Fibroblast of skin of left quadriceps (primary cell): ENCODE measurements around the gene CD6.

Experiments used
- DNase-seq, 2 experiments: peaks; one replicate each; pipeline ENCODE4 v3.0.0-alpha.2; 2013; ENCODE audit warnings: low read depth in 2 of 2

CD6 gene

DNA sequence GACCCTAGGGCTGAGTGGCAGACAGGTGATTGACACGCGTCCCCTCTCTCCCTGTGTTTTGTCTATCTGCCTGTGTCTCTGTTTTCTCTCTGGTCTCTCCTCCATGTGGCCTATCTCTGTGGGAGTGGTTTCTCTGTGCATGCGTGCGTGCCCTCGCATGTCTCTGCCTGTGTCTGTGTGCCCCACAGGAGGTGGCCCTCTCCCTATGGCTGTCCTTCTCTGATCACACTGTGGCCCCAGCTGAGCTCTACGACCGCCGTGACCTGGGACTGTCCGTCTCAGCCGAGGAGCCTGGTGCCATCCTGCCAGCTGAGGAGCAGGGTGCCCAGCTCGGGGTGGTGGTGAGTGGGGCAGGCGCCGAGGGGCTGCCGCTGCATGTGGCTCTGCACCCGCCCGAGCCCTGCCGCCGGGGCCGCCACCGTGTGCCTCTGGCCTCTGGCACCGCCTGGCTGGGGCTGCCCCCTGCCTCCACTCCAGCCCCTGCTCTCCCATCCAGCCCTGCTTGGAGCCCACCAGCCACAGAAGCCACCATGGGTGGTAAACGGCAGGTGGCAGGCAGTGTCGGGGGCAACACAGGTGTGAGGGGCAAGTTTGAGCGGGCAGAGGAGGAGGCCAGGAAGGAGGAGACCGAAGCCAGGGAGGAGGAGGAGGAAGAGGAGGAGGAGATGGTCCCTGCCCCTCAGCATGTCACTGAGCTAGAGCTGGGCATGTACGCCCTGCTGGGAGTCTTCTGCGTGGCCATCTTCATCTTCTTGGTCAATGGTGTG, 35.6 kb upstream of the CD6 start:
- DNase-seq = no peak

DNA sequence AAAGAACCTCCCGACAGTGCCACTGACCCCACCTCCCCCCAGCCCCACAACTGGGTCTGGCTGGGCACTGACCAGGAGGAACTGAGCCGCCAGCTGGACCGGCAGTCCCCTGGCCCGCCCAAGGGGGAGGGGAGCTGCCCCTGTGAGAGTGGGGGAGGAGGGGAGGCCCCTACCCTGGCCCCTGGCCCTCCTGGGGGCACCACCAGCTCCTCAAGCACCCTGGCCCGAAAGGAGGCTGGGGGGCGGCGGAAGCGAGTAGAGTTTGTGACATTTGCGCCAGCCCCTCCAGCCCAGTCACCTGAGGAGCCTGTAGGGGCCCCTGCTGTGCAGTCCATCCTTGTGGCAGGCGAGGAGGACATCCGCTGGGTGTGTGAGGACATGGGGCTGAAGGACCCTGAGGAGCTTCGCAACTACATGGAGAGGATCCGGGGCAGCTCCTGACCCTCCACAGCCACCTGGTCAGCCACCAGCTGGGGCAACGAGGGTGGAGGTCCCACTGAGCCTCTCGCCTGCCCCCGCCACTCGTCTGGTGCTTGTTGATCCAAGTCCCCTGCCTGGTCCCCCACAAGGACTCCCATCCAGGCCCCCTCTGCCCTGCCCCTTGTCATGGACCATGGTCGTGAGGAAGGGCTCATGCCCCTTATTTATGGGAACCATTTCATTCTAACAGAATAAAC, 34.9 kb upstream of the CD6 start:
- DNase-seq = no peak

DNA sequence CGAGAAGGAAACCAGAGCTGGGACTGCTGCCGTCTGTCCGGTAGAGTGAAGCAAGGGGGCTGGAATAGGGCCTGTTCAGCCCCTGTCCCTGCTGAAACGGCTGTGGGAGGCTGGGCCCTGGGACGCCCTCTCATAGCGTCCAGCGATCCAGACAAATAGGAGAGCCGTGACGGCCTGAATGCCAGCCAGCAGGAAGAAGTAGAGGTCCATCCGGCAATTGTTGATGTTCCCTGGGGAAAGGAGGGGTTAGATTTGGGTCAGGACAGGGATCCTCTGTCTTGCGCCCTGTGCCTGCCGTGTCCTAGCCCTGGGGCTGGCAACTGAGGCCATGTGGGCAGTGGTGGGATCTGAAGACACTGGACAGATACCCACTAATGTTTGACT, 34.3 kb upstream of the CD6 start:
- no peak for DNase-seq

DNA sequence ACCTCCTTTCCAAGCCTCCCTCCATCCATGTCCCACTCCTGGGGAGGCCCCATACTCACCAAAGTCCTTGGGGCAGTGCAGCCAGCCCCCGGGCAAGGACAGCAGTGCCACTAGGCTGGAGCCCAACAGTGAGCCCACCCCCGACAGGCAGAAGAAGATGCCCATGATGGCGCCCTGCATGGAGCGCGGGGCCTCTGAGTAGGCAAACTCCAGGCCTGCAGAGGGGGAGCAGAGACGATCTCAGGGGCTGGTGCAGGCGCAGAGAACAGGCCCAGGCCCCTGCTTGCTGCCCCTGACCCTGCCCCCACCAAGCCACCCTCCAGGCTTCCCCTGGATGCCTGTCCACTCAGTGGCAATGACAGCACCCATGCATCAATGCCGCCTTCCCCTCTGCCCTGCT, 33.7 kb upstream of the CD6 start:
- no peak for DNase-seq

DNA sequence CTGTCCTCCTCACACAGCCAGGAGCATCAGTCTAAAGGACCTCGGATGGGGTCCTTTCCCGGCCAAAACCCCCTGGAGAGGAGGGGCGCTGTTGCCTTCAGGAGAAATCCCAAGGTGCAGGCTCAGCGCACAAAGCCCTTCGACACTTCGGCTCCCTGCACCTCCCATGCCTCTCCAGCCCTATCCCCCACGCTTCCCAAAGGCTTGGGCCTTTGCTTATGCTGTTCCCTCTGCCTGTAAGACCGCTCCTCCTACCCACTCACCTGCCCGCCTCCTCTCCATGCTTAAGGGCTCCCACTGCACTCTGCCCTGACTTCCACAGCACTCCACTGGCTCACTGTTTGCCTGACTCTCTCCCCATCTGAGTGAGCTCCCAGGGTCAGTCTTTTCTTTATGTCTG, 33.0 kb upstream of the CD6 start:
- no peak for DNase-seq

DNA sequence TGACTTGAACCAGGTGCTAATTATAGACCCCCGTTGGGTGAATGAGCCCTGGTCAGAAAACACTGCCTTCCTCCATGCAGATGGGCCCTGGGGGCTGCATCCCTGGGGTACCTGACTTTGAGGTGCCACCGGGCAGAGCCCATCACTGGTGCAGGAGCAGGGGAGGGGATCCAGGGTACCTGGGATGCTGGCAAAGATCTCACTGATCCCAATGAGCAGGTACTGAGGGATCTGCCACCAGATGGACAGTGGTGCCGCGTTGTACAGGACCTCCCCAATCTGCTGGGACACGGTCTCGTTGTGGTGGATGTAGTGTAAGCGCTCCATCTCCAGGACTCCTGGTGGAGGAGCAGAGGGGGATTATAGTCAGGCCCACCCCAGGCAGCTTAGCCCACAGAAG, 32.2 kb upstream of the CD6 start:
- DNase-seq = no peak

- no peak for DNase-seq
Observed at GRCh38 chr11:60939855-60940254, 31.6 kb upstream of the CD6 start.

DNA sequence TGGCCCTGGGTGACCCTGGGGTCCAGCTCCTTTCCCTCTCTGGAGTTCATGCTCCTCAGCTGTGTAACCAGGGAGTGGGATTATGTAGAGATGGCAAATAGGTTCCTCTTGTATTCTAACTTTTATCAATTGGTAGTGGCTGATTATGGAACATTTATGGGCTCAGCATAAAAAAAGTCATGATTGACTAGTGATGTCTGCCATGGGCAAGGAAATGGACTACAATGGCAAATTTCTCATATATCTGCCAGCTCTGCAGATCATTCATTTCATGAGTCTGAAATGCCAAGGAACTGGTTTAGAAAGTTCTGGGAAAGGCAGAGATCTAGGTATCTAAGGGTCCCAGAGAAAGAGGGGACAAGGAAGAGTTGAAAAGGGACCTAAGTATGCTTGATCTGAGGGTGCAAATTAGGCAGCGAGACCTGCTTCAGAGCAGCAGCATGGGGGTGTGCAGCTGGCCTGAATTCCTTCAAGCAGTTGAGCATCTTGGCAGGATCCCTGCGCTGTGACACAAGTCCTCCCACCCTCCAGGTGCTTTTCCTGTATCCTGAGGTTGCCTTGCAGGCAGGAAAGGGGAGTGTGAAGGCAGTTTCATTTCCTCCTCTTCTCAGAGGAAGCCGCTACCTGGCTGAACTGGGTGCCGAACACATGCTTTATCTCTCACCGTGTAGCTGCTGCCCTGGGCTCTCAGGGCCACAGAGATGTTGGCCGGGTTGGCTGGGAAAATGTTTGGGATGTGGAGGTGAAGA, 29.9 kb upstream of the CD6 start:
- DNase-seq = no peak

DNA sequence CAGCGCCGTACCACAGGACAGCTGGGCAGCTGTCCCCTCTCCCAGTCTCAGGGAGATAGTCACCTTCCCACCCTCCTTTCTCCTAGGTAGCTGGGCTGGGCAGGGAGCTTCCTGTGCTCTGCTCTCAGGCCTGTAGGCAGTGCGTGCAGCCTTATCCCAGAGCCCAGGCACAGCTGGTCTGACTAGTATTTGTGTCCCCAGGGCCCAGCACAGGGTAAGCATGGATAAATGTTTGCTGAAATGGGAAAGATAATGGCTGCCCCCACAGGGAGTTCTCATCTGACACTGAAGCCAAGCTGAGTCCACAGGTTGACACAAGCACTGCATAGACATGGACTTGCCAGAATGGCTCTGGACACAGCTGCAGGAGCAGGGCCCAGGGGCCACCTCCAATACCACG, 29.3 kb upstream of the CD6 start:
- DNase-seq = no peak

DNA sequence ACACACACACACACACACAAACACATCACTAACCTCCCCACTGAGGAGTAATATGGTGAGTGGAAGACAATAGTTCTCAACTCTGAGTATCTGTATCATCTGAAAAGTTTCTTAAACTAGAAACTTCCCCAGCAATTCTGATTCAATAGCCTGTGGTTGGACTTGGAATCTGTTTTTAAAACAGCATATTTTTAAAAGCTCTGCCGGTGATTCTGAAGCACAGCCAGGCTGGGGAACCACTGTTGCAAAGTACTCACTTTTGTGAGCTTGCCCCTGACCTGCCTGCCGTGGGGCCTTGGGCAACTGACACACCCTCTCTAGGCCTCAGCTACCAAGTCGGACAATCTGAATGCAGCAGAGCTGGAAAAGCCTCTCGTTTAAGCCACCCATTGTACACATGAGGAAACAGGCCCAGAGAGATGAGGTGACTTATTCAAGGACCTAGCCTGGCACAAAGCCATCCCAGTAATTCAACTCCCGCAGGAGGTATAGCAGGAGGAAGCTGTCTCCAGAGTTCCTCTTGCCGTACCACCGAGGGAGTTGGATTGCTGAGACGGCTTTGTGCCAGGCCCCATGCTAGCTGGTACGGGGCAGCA, 28.4 kb upstream of the CD6 start:
- no peak for DNase-seq

DNA sequence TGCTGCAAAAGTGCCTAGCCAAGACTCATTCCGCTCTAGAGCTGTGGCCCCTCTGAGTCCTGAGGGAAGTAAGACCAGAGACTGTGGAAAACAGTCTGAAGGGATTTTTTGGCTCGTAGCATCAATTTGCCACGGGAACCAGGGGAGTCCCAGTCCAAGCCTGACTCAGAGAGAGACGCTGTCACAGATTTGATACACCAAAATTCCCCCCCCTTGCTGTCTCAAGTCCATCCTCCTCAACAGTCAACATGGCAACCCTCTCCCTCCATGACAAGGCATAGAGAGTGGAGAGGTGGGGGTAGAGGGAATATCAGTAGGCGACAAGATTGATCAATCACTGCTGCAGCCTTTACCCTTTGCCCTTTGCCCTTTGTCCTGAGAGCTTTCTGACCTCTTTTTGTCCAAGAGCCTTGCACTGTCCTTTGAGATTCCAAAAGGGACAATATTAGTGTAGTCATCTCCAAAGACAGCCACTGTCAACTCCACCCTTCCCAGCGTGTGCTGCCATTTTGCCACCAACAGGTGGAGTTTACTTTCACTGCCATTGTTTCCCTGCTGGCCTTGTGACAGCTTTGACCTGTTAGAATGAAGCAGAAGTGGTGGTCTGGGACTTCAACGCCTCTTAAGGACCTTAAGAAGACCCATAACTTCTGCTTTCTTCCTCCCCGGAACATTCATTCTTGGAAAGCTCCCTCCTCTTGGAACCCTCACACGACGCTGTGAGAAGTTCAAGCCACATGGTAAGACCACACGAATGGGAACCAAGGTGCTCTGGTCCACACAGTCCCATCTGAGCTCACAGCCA, 26.8 kb upstream of the CD6 start:
- DNase-seq = no peak

GRCh38 chr11:60945295-60945667, 26.2 kb upstream of the CD6 start:
- DNase-seq = no peak

- no peak for DNase-seq
Observed at GRCh38 chr11:60946601-60947264, 24.7 kb upstream of the CD6 start.

DNA sequence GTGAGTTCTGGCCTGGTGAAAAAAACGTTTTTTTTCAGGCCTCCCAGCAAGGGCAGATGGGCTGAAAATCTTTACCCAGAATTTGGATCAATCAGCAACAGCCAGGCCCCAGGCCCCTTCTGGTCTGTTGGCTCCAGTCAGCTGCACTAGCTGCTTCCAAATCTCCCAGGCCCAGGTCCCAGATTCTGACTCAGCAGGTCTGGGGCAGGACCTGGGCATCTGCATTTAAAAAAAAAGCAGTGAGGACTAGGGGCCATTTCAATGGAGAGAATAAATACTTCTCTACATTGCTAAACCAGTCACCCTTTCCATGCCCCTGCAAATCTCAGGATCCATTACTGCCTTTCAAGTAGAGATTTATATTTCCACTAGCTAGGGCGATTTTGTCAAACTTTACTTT, 23.8 kb upstream of the CD6 start:
- no peak for DNase-seq

GRCh38 chr11:60948250-60948649, 23.2 kb upstream of the CD6 start:
- no peak for DNase-seq

DNA sequence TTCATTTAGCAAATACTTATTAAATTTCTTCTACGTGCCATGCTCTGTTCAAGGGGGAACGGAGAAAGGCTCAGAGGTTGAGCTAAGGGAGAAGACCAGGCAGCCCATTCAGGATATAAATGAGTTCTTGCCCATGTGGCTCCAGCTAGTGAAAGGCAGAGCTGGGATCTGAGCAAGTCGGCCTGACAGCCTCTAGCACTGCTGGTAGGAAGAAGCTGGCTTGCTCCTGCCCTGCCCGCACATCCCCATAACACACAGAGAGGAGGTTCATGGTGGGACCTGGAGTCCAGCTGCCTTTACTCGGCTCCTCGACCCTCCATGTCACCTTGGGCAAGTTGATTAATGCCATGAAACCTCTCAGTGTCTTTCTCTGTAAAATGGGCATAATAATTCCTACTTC, 21.5 kb upstream of the CD6 start:
- no peak for DNase-seq

DNA sequence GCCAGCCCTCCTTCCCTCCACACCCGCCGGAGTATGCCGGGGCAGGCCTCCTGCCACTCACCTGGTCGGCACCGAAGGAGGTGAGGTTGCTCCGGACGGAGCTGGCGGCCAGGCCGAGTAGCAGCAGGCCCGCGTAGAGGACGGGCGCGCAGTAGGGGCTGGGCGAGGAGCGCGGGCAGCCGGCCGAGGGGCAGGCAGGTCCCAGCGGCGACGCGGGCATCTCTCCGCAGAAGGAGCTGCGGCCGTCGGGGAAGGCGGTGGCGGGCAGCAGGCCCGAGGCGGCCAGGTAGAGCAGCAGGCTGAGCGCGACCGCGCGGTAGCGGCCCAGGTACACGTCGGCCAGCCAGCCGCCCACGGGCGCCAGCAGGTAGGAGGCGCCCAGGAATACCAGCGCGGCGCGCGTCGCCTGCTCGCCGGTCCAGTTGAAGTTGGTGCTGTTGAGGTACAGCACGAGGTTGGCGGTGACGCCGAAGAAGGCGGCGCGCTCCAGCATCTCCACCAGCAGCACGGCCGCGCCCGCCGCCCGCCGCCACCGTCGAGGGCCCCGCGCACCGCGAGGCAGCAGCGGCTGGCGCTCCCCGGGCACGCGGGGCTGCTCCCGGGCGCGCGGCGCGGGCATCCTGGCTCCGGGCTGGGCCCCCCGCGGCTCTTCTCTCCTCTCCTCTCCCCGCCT, 20.4 kb upstream of the CD6 start:
- no peak for DNase-seq

DNA sequence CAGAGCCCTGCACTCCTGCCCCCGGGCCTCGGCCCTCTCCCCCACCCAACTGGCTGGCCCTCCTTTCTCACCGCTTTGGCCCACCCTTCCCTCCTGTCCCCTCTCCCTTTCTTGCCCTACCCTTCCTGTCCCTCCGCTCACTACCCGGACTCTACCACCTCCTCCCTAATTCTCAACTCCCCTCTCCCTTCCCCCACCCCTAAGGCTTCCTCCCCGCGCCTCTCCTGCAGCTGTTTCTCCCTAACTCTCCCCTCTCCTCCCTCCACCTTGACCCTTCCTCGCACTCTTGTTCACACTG, 19.9 kb upstream of the CD6 start:
- no peak for DNase-seq

DNA sequence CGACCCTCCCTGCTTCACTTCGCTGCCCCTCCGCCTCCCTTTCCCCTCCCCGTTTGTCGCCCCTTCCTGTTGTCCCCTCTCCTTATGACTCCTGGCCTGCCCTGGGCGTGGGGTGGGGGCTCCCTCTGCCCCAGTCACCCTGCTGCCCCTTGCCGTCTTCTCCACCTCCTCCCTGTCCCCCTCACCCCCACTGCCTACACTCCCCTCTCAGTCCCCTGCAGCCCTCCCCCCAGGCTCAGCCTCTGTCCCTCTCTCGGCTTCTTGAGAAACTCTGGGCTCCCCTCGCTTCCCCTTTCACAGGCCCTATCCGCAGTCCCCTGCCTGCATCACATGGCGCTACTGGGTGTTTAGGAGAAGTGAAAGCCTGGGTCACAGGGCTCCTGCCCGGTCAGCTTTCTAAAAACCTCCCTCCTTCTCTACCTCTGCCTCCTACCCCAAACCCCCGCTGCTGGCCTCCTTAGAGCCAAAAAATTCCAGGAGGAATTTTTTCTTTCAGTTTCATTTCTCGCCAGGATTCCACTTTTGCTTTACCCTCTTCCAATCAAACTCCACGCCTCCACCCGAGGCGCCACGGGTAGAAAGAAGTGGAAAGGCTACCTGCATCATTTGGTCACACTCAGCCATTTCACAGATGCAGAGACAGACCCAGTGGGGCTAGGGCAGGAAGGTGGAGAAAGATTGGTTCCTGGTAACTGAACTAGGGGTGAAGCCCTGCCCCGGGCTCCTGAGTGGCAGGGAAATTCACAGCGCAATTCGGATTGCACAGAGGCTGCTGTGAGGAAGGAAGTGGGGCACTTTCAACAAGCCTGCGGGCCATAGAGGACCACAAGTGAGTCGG, 19.4 kb upstream of the CD6 start, which contains the start of gene SLC15A3:
Gene SLC15A3, minus strand, starts transcription at position 273 of the 838 bp plus-strand sequence. CDS start 625 bp downstream, outside the sequence.
- peak; percentile 8 to 14 for DNase-seq

GRCh38 chr11:60952742-60953170, 18.7 kb upstream of the CD6 start:
- DNase-seq = no peak
